ENCODE data around the gene PMPCA.
"Not testable (repeated sequence)": the region's sequence is repeated elsewhere in the genome, so short reads cannot be mapped to it uniquely, and the experiment has no call there.

Gene PMPCA

DNA sequence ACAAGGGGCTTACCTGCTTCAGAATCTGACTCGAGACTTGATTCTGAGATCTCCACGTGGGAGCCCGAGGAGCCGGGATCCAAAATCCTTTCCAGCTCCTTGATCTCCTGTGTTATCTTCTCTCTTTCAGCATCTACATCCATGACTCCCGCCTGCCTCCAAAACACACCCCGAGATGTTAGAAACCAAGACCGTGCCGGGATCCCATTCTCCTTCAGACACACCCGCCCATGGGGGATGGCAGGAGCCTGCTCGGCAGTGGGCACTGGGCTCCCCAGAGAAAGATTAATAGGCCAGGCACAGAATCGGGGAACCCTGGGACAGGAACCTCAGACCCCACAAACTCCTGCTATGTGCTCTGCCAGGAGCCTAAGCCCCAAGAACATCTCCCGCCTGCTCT is 12.2 kb upstream of the PMPCA start:
- DNase-seq (no peak), ATAC-seq (no peak)
- peak overlapping the region; percentile 91 to 93 for H3K4me3 Mint-ChIP-seq
- peaks cover 51% of the 10 kb centered on the region for H3K4me1 Mint-ChIP-seq
- no peak overlapping the region for H3K27ac Mint-ChIP-seq
- H3K9me3 Mint-ChIP-seq: no peaks in the 10 kb centered on the region
- no peaks in the 10 kb centered on the region for H3K27me3 Mint-ChIP-seq

DNA sequence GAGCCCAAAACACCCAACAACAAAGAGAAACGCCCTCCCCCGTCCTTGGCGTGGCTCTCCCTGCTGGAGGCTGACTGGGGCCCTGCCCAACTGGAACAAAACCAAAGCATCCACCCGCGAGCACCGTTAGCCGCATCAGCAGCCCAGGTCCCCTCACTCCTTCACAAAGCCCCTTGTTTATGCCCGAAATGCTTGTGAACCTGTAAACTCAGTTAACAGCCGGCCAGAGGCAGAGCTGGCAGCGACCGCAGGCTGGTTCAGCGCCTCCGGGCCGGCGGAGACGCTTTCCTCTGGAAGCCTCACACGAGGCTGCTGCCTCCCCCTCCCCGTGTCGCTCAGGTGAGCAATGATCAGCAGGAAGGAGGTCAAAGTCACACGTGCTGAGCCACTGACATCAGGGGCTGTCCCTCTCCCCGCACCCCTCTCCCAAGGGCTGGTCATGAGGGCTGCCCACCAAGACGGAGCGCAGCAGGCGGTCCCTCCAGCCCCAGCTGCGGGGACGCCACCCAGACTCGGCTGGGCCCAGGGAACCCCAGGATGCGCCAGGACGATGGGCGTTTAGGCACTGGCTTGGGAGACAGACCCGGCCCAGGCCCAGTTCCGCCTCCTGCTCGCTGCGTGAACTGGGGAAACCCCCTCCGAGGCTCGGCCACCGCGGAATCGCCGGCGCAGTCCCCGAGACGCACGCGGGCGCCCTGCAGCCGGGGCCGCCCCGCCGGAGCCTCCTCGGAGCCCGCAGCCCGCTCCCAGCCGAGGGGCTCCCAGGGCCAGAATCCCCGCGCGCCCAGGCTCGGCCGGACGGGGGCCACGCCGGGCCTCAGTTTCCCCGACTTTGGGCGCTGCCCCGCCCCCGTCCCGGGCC is 11.1 kb upstream of the PMPCA start:
- H3K4me1 Mint-ChIP-seq: peaks cover 63% of the 10 kb centered on the region
- DNase-seq (peak; percentile 32 to 61), ATAC-seq (peak; percentile 40)
- H3K27ac Mint-ChIP-seq: peak overlapping the region; percentile 7 to 87
- no peaks in the 10 kb centered on the region for H3K27me3 Mint-ChIP-seq
- H3K4me3 Mint-ChIP-seq: peak overlapping the region; percentile 91 to 93
- no peaks in the 10 kb centered on the region for H3K9me3 Mint-ChIP-seq

DNA sequence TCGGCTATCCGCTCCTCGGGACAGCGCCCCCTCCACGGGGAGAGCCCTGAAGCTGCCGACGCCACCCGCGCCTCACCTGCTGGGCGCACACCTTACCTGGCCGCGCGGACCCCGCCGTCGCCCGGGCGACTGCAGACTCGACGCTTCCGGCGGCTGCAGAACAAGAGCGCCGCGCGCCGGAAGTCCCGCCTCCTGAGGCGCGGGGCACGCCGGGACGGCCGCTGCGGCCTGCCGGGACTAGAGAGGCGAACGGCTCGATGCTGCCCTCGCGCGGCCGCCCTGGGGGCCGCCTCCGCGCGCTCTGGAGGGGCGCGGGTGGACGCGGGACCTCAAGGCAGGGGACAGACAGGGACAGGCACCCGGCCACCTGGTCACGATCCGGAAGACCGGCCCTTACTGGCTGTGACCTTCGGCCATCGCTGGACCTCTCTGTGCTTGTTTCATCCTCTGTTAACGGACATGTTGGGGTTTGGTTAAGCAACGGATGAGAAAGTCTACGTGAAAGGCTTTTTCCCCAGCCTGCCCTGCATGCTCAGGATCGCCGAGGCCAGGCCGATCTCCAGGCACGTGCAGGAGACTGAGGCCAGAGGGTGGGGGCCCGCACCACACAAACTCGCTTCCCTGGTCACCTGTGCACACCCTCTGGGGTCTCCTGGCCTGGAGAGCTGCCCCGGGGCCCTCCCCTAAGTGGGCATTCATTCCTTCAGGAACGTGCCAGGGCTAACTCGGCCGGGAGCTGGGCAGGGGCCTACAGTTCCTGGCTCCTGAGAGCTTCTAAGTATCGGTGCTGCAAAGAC is 10.2 kb upstream of the PMPCA start, which contains the start of gene SNAPC4:
Gene SNAPC4 (minus strand): TSS at position 133 of the 797 bp plus-strand sequence. CDS start 1,742 bp downstream, outside the sequence.
- H3K27ac Mint-ChIP-seq: peak within 1 kb of the TSS; percentile 87 to 88
- DNase-seq: peak; percentile 88
- H3K27me3 Mint-ChIP-seq: no peaks in the 10 kb centered on the region
- ATAC-seq: peak; percentile 71
- H3K4me1 Mint-ChIP-seq: peaks cover 71% of the 10 kb centered on the region
- peak within 1 kb of the TSS; percentile 91 to 93 for H3K4me3 Mint-ChIP-seq
- no peaks in the 10 kb centered on the region for H3K9me3 Mint-ChIP-seq

DNA sequence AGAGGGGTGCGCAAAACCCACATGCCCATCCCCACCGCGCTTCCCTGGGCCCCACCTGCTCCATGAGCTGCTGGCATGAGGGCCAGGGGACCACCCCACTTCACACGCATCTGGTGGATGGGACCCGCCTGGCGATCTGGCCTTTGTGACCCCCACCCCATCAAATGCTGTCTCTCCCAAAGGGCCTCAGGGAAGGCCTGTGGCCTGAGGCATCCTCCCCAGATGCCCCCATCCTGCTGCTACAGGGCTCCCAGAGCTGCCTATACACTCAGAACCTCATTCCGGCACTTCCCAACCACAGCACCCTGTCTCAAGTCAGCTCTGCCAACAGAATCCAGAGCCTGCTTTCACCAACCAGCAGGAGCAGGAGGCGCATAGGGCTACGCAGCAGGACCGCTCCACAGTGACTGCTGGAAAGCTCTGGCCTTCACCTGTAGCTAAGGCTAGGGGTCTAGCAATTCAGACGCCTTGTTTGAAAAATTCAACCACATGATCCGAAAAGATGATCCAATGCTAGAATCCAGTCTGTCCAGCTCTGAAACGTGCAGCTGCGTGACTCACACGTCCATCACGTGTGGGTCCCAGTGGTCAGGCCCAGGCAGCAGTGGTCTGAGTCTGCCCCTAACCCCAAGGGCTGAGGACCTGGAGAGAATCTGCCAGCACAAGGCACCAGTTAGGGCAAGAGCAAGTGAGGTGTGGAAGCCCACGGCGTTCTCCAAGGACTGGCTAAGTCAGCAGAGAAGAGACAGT is 9.1 kb upstream of the PMPCA start:
- H3K27ac Mint-ChIP-seq: no peak overlapping the region
- ATAC-seq (no peak), DNase-seq (no peak)
- H3K4me1 Mint-ChIP-seq: peaks cover 80% of the 10 kb centered on the region
- H3K4me3 Mint-ChIP-seq: peak overlapping the region; percentile 19 to 51
- H3K9me3 Mint-ChIP-seq: no peaks in the 10 kb centered on the region
- no peaks in the 10 kb centered on the region for H3K27me3 Mint-ChIP-seq

DNA sequence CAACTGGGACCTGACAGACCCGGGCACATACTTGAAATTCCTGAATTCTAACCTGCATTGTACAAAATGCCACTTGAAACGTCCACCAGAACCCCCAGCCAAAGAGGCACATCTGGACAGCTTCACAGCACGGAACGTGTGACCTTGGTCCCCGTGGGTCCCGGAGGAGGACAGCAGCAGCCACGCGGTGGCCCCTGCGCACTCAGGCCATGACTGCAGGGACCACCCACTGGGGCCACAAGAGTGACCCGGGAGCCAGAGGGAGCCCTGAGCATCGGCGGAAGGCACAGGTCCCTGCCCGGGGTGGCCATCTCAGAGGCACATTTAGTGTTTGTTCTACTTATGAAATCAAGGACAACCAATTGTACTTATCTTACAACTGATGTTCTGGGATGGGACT is 8.4 kb upstream of the PMPCA start:
- ATAC-seq (no peak), DNase-seq (no peak)
- H3K27ac Mint-ChIP-seq: no peak overlapping the region
- H3K4me3 Mint-ChIP-seq: no peak overlapping the region
- H3K4me1 Mint-ChIP-seq: peaks cover 81% of the 10 kb centered on the region
- H3K27me3 Mint-ChIP-seq: no peaks in the 10 kb centered on the region
- no peaks in the 10 kb centered on the region for H3K9me3 Mint-ChIP-seq

DNA sequence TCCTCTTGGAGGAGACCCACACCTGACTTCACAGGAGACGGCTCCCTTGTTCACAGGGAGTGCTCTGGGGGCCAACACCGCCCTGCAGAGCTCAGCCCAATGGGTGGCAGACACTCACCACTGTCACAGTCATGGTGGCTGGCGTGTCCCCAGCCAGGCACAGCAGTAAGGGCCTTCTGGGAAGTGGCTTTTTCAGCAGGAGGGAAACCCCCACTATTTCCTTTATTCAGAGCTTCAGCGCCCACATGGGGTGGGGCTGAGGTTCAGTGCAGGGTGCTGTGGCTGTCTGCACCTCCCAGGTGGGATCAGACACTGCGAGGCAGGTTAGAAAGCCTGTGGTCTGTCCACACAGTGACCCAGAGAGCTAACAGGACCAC is 6.9 kb upstream of the PMPCA start:
- H3K4me1 Mint-ChIP-seq: peaks cover 86% of the 10 kb centered on the region
- peak; percentile 79 to 87 for DNase-seq
- peak; percentile 87 for ATAC-seq
- peak overlapping the region; percentile 71 to 75 for H3K4me3 Mint-ChIP-seq
- no peaks in the 10 kb centered on the region for H3K9me3 Mint-ChIP-seq
- no peaks in the 10 kb centered on the region for H3K27me3 Mint-ChIP-seq
- peak overlapping the region; percentile 54 to 91 for H3K27ac Mint-ChIP-seq

DNA sequence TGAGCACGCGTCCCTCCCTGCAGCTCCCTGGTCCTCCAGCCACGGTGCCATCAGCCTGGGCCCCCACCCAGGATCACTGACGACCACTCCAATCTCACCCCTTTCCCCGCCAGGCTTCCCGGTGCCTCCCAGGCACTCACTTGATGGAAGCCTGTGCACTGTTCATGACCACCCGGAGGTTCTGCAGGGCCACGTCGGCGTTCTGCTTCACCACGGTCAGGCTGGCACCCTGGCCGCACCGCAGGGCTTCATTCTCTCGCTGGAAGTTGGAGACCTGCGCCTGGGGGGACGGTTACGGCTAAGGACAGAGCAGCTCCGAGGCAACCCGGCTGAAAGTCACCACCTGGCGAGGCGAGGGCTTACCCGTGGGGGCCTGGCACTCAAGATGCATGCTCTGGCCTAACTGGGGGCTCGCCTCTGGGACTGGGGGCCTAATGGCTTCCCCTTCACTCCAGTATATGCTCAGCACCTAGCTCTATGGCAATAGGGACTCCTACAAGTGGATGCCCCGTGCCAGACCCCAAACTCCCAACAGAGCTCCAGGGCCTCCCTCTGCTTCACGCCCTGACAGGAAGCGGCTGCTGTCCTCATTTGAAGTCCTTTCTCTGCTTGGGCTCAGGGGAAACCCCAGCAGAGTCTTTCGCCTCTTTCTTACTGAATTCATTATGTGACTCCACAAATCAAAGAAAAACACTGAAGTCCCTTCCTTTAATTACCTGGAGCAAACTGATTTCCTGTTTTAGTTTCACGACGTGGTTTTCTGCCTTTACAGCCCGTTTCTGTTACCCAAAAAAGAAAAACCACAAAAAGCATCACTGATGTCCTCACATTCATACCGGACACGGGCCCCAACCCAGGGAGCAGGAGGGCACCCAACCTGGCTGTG is 6.3 kb upstream of the PMPCA start:
- peak overlapping the region; percentile 71 to 75 for H3K4me3 Mint-ChIP-seq
- DNase-seq (peak; percentile 55 to 74), ATAC-seq (peak; percentile 62)
- peak overlapping the region; percentile 44 to 59 for H3K27ac Mint-ChIP-seq
- no peaks in the 10 kb centered on the region for H3K9me3 Mint-ChIP-seq
- no peaks in the 10 kb centered on the region for H3K27me3 Mint-ChIP-seq
- peaks cover 86% of the 10 kb centered on the region for H3K4me1 Mint-ChIP-seq

DNA sequence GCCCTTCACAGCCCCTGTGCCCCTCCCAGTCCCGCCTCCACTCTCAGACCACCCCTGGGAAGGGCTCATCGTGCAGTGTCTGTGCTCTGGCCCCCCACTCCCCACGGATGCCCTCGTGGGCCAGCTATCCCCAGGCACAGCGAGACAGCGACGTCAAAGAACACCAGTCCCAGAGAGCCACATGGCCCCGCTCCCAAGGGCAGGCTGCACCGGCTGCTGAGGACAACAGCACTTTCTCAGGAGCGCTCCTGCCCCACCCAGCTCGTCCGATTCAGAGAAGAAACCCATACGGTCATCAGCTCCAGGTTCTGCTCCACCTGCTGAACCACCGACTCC is 5.7 kb upstream of the PMPCA start:
- no peak for ATAC-seq
- H3K9me3 Mint-ChIP-seq: no peaks in the 10 kb centered on the region
- H3K4me1 Mint-ChIP-seq: peaks cover 89% of the 10 kb centered on the region
- DNase-seq: no peak
- H3K27me3 Mint-ChIP-seq: no peaks in the 10 kb centered on the region
- no peak overlapping the region for H3K27ac Mint-ChIP-seq
- H3K4me3 Mint-ChIP-seq: peak overlapping the region; percentile 71 to 75

DNA sequence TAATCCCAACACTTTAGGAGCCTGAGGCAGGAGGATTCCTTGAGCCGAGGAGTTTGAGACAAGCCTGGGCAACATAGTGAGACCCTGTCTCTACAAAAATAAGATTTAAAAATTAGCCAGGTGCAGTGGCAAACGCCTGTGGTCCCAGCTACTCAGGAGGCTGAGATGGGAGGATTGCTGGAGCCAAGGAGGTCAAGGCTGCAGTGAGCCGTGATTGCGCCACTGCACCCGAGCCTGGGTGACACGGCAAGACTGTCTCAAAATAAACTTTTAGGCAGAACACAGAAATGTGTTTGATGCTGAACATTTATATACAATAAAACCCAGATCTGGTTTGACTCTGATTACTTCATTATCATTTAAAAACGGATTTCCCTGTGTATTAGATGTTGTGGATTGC is 5.0 kb upstream of the PMPCA start:
- peak overlapping the region in 1 of 2 donors; percentile 75 for H3K4me3 Mint-ChIP-seq
- DNase-seq (no peak), ATAC-seq (no peak)
- no peaks in the 10 kb centered on the region for H3K9me3 Mint-ChIP-seq
- no peaks in the 10 kb centered on the region for H3K27me3 Mint-ChIP-seq
- H3K27ac Mint-ChIP-seq: peak overlapping the region in 1 of 2 donors; percentile 42
- peaks cover 90% of the 10 kb centered on the region for H3K4me1 Mint-ChIP-seq

DNA sequence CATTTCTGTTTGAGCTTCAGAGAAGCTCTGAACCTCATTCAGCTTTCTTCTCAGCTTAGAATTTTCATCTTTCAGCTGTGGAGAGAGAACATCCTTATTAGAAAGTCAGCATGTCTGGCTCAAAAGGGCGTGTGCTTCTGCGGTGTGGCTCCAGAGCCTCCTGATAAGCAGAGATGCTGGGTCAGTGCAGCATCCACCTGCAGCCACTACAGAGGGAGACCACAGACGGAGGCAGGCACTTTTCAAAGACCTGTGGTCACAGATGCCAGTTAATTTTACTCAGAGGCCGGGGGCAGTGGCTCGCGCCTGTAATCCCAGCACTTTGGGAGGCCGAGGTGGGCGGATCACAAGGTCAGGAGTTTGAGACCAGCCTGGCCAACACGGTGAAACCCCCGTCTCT is 4.6 kb upstream of the PMPCA start:
- H3K27me3 Mint-ChIP-seq, ATAC-seq, H3K9me3 Mint-ChIP-seq, H3K4me3 Mint-ChIP-seq, H3K27ac Mint-ChIP-seq, DNase-seq: not testable (repeated sequence)
- peaks cover 87% of the 10 kb centered on the region for H3K4me1 Mint-ChIP-seq

DNA sequence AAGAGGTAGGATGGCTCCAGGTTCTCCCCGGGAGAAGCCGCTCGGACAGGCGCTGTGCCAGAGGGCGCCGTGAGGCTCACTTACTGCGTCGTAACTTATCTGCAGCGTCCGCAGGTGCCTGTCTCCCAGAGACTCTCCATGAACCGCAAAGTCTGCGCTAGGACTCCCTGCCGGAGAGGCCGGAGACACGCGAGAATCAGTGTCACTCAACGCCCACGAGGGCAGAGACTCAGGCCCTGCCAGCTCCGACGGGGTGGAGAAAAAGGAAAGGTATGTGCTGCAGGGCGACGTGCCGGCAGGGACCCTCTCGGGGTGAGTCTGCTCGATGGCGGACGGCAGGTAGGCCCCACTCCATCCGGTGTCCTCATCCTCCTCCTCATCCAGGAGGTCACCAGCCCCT is 3.4 kb upstream of the PMPCA start:
- DNase-seq, H3K4me3 Mint-ChIP-seq, H3K9me3 Mint-ChIP-seq, ATAC-seq, H3K27ac Mint-ChIP-seq, H3K27me3 Mint-ChIP-seq: not testable (repeated sequence)
- peaks cover 87% of the 10 kb centered on the region for H3K4me1 Mint-ChIP-seq

DNA sequence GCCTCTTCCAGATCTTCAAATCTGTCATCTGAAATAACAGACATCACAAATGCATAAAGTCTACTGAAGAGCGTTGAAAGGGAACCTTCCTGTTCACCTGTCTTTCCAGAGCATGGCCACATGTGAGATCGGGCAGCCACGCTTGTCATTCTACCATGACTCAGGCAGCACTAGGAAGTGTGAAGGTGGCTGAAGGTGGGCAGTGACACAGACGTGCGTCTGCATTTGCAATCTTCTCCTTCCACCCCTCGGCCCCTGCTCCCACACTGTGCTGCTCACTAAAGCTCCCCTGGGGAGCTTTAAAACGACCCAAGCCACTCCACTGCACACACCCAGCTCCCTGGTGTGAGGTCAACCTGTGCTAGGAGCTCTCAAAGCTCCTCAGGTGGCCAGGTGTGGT is 2.5 kb upstream of the PMPCA start:
- Mint-ChIP-seq H3K4me3 (peak overlapping the region in 1 of 2 donors; percentile 5), H3K4me1 (peaks cover 82% of the 10 kb centered on the region), H3K27ac (no peak overlapping the region), H3K27me3 (no peaks in the 10 kb centered on the region), H3K9me3 (no peaks in the 10 kb centered on the region)
- no peak for ATAC-seq
- no peak for DNase-seq

DNA sequence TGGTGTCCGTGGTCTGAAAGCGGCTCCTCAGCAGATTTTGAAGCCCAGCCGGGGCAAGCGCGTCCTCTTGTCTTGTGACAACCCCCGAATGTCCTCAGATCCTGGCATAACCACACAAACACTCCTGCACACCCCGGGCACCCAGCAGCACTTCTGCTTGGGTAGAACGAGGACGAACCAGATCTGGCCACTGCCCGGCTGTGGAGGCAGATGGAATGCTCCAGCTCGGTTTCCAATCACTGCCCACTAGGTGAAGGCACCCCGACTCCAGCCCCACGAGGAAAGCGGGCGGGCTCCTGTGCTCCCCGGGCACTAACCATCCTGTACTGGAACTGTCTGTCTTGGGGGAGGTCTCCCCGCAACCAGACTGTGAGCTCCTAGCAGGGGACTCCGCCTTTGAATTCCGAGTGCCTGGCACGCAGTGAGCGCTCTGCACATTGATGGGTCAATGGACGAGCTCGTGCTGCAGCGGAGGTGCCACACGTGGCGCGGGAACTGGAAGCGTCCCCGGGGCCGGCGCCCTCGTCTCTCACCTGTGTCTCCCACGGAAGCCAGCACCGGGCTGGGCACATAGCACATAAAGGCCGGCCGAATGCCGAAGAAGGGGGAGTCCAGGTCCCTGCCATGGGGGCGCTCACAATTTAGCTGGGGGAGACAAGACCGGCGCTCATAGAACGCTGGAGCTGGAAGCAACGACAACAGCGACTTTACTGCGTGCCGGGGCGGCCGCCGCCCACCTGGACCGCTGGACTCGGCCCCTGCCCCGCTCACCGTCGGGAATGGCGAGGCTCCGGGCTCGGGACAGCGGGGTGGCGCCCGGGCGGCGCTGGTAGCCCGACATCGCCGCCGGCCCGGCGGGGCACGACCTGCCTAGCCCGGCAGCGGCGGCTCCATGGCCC is 652 bp upstream of the PMPCA start:
- peak overlapping the region; percentile 95 to 96 for H3K4me3 Mint-ChIP-seq
- peak; percentile 56 for ATAC-seq
- peaks cover 68% of the 10 kb centered on the region for H3K4me1 Mint-ChIP-seq
- H3K27ac Mint-ChIP-seq: peak overlapping the region; percentile 91 to 93
- H3K27me3 Mint-ChIP-seq: no peaks in the 10 kb centered on the region
- H3K9me3 Mint-ChIP-seq: no peaks in the 10 kb centered on the region
- peak; percentile 45 for DNase-seq

DNA sequence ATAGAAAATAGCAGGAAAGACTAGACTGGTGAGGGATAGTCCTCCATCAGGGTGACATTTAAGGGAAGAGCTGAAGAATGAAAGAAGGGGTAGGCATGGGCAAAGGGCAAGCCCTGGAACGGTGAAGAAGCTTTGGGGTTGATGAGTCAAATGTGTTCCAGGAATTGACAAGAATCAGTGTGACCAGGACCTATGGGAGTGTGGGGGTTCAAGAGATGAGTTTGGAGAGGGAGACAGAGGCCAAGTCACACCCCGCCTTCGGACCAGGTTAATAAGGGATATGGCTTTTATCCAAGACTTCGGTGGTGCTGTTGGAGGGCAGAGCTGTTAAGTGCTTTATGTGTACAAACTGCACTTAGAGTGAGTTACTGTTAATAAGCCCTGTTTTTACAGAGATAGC is 920 bp downstream of the PMPCA start:
- H3K27me3 Mint-ChIP-seq: no peaks in the 10 kb centered on the region
- H3K4me3 Mint-ChIP-seq: peak overlapping the region; percentile 88 to 92
- ATAC-seq: no peak
- peak overlapping the region; percentile 87 to 97 for H3K27ac Mint-ChIP-seq
- peaks cover 54% of the 10 kb centered on the region for H3K4me1 Mint-ChIP-seq
- no peaks in the 10 kb centered on the region for H3K9me3 Mint-ChIP-seq
- no peak for DNase-seq
